ENCODE results near the gene MAP1LC3B2.

MAP1LC3B2 gene

DNA sequence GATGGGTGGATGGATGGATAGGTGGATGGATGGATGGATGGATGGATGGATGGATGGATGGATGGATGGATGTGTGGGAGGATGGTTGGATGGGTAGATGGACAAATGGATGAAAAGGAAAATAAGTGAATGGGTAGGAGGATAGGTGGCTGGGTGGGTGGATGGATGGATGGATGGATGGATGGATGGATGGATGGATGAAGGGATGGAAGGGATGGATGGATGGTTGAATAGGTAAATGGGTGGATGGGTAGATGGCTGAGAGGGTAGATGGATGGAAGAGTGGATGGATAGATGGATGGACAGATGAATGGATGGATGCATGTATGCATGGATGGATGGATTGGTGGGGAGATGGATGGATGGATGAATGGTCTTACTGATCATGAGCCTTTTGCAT, 36.5 kb downstream of the MAP1LC3B2 start:
- DNase-seq (ENCODE audit: low spot score): no peak

GRCh38 chr12:116597886-116598285, 38.7 kb downstream of the MAP1LC3B2 start:
- DNase-seq (ENCODE audit: low spot score): no peak

- peak; percentile 37 for DNase-seq (ENCODE audit: low spot score)
These were observed 39.4 kb downstream of the MAP1LC3B2 start for GRCh38 chr12:116598311-116599284.

- DNase-seq (ENCODE audit: low spot score): peak; percentile 80
These were observed 40.3 kb downstream of the MAP1LC3B2 start for GRCh38 chr12:116599285-116600136.

- no peak for DNase-seq (ENCODE audit: low spot score)
These were observed 42.1 kb downstream of the MAP1LC3B2 start for GRCh38 chr12:116600959-116601918.

DNA sequence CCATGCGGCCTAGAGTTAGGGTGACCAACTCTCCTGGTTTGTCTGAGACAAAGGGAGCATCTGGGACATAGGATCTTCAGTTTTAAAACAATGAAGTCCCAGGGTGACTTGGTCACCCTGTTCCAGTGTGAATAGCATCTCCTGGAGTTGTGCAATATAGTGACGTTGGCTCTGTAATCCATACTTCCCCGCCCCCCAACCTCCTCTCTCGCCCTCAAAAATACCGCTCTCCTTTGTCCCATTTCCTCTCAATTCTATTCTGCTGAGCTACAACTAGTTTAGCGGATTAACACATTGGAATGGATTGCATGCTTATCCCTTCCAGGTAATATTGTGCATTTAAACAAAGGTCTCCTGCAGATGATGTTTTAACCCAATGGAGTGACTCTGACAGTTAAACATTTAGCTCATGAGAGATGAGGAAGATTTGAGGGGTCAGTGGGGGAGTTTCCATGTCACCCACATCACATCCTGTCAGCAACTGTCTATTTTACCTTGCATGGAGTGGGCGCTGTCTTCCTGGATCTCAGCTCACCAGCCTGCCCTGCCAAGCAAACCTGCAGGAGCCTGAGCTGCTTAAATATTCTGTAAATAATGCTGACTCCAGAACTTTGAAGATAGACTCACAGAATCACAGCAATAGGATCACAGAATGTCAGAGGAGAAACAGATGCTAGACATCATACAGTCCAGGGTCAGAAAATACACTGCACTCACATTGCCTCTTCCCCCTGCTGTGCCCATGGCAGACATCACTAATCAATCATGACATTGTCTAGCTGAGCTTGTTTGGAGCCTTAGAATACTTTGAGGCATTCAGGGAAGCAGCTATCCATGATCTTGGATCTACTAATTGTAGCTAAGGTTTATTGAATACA, 43.0 kb downstream of the MAP1LC3B2 start:
- no peak for DNase-seq (ENCODE audit: low spot score)

- no peak for DNase-seq (ENCODE audit: low spot score)
These were observed 44.5 kb downstream of the MAP1LC3B2 start for GRCh38 chr12:116603546-116604177.

DNA sequence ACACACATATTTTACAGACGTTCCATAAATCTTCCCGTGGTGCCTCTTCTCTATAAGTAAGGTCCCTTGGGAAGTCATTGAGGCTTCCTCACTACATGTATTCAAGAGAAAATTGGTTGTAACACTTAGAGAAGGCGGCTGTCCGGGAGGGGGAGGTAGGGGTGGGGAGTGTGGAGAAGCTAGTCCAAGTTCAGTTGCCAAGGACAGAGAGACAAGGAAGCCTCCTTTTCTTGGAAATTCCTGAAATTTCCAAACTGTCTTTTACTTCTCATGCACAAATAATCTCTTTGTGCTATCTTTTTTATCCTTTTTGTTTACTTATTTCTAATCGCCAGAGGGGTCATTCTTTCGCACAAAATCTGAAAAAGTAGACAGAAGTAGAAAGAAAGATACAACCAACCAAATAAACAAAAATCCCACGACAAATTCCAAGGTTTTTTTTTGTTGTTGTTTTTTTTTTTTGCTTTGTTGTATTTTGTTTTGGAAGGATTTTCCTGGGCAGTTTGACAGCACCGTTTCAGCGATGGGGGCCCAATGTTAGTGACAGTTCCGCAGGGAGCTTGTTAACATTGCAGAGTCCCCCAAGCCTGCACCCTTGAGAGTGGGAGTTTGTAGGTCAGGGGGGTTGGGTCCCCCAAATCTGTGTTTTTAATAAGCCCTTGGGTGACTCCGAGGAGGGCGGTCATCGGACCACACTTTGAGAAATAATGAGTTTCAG, 45.2 kb downstream of the MAP1LC3B2 start:
- no peak for DNase-seq (ENCODE audit: low spot score)

- peak; percentile 48 for DNase-seq (ENCODE audit: low spot score)
These were observed 45.9 kb downstream of the MAP1LC3B2 start for GRCh38 chr12:116604951-116605641.

DNA sequence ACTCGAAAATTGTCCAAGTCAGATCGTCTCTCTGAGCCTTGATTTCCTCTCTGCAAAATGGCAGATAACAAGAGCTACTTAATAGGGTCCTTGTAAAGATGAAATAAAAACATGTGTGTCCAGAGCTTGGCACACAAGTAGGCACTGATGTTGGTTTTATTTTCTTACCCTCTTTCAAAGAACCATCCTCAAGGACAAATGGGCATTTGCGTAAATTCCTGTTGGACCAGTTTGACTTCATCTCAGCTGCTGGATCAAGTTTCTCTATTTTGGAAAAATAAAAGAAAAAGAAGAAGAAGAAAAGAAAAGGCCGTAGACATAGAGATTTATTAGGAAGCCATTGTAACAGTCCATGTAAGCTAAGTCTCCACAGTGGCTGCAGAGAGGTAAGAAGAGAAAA, 47.2 kb downstream of the MAP1LC3B2 start:
- no peak for DNase-seq (ENCODE audit: low spot score)

GRCh38 chr12:116607039-116607438, 47.9 kb downstream of the MAP1LC3B2 start:
- DNase-seq (ENCODE audit: low spot score): no peak

GRCh38 chr12:116609319-116610114, 50.3 kb downstream of the MAP1LC3B2 start:
- DNase-seq (ENCODE audit: low spot score): peak; percentile 21

GRCh38 chr12:116610971-116611541, 51.9 kb downstream of the MAP1LC3B2 start:
- no peak for DNase-seq (ENCODE audit: low spot score)

DNA sequence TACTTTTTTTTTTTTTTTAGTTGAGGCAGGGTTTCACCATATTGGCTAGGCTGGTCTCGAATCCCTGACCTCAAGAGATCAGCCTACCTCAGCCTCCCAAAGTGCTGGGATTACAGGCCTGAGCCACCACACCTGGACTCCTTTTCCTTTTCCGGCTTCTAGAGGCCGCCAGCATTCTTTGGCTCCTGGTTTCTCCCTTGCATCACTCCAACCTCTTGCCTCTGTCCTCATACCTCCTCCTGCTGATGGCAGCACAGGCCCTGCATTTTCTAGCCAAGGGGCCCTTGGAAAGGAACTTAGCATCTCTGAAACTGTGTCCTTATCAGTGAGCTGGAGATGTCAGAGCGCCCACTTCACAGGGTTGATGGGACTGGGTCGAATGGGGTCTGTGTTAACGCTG, 53.3 kb downstream of the MAP1LC3B2 start:
- no peak for DNase-seq (ENCODE audit: low spot score)

GRCh38 chr12:116613256-116613655, 54.1 kb downstream of the MAP1LC3B2 start:
- DNase-seq (ENCODE audit: low spot score): no peak

GRCh38 chr12:116614194-116614915, 55.2 kb downstream of the MAP1LC3B2 start:
- DNase-seq (ENCODE audit: low spot score): no peak

All from AG08395 (cell line).